Fibroblast of lung (primary cell): ENCODE data around the gene TLE2. TPM values are rescaled to one million over a fixed set of nuclear protein-coding genes. Genes with fewer than 3 reads are reported as not detected.

Experiments
- DNase-seq, 2 donors: peaks; one replicate each; pipeline versions ENCODE4 v3.0.0 to v3.0.0-alpha.2; 2010; ENCODE audit warnings: low read depth in 2 of 2
- H2AFZ ChIP-seq: 2 replicates; pipeline ENCODE4 v1.5.1; 2012; ENCODE audit warnings: low read length, control low read depth, inconsistent platforms
- H3K27ac ChIP-seq: 2 replicates; pipeline ENCODE4 v1.5.1; 2011; ENCODE audit warnings: low read length, control low read depth; ENCODE audit not compliant: insufficient read depth
- H3K27me3 ChIP-seq: 2 replicates; pipeline ENCODE4 v1.5.1; 2011; ENCODE audit warnings: mild to moderate bottlenecking, low read length; ENCODE audit not compliant: control insufficient read depth, insufficient read depth
- H3K36me3 ChIP-seq: 2 replicates; pipeline ENCODE4 v1.5.1; 2011; ENCODE audit warnings: low read length; ENCODE audit not compliant: control insufficient read depth, insufficient read depth
- H3K4me1 ChIP-seq: 2 replicates; pipeline ENCODE4 v1.5.1; 2011; ENCODE audit warnings: low read length; ENCODE audit not compliant: control insufficient read depth, insufficient read depth; ENCODE audit errors: extremely low read depth
- H3K4me2 ChIP-seq: 2 replicates; pipeline ENCODE4 v1.5.1; 2011; ENCODE audit warnings: low read length, control low read depth; ENCODE audit not compliant: insufficient read depth; ENCODE audit errors: extremely low read depth
- H3K4me3 ChIP-seq, 4 experiments: fragments of 200-600 bp in 1 of 4; sonication (generic) in 1 of 4; replicated peaks in 1 of 4; 2 replicates each; pipeline ENCODE4 v1.5.1; 2011 to 2016; ENCODE audit warnings: low read length in 4 of 4, low read depth in 3 of 4, mild to moderate bottlenecking in 3 of 4, control low read depth in 2 of 4, inconsistent platforms in 1 of 4, mixed read lengths in 1 of 4; ENCODE audit not compliant: insufficient read depth in 1 of 4; ENCODE audit errors: control extremely low read depth in 1 of 4
- H3K79me2 ChIP-seq: 2 replicates; pipeline ENCODE4 v1.5.1; 2012; ENCODE audit warnings: mild to moderate bottlenecking, low read length, inconsistent platforms; ENCODE audit not compliant: control insufficient read depth, insufficient read depth
- H3K9ac ChIP-seq: 2 replicates; pipeline ENCODE4 v1.5.1; 2011; ENCODE audit warnings: mild to moderate bottlenecking, low read length, control low read depth; ENCODE audit not compliant: insufficient read depth
- H3K9me3 ChIP-seq: 2 replicates; pipeline ENCODE4 v1.5.1; 2012; ENCODE audit warnings: low read depth, low read length; ENCODE audit not compliant: control insufficient read depth, insufficient read depth
- H4K20me1 ChIP-seq: 2 replicates; pipeline ENCODE4 v1.5.1; 2011; ENCODE audit warnings: low read length; ENCODE audit not compliant: control insufficient read depth, insufficient read depth; ENCODE audit errors: extremely low read depth
- EZH2 ChIP-seq: IDR thresholded peaks from 2 replicates; pipeline ENCODE4 v1.5.1; 2012; ENCODE audit warnings: low read length, control low read depth, mild to moderate bottlenecking; ENCODE audit errors: missing control alignments
- polyA plus RNA-seq, 2 donors: library from polyadenylated mRNA; depleted of rRNA in 1 of 2; stranded (reverse) in 1 of 2; unstranded in 1 of 2; fragments of >200 nt; gene quantifications; 2 replicates each; pipeline ENCODE4 v1.2.1, GENCODE V29; 2011 to 2012; ENCODE audit warnings: missing spikeins in 1 of 2
- total RNA-seq: library from RNA; depleted of rRNA; stranded (reverse); fragments of >200 nt; gene quantifications from 2 replicates; pipeline ENCODE4 v1.2.1, GENCODE V29; 2014
- TF ChIP-seq, protein P1 (sequence below), 2 donors: IDR thresholded peaks in 1 of 2; conservative IDR thresholded peaks in 1 of 2; 1 replicate in 1 of 2; 2 replicates in 1 of 2; pipeline ENCODE4 v1.5.1; 2011 to 2012; ENCODE audit warnings: low read length in 2 of 2, control low read depth in 1 of 2, inconsistent platforms in 1 of 2, low read depth in 1 of 2, mild to moderate bottlenecking in 1 of 2

The TLE2 gene
- total and polyA plus RNA-seq, 2 donors (not counting 1 experiment from before 2014, with no cell fraction given), result 1.8 to 3.8 TPM

DNA sequence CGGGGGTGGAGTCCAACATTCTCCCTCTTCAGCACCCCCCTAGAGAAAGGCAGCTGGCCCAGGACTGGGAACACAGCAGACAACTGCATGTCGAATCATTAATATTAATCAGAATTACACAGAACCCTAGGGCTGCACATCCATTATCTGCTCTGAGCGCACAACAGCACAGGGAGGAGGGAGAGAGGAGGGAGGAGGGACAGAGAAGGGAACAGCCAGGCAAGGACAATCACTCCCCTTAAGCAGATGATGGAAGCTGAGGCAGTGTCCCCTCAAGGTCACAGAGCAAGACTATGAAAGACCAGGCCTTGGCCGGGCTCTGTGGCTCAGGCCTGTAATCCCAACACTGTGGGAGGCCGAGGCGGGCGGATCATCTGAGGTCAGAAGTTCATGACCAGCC, 26.0 kb downstream of the TLE2 start:
- TF ChIP-seq, protein P1, sequence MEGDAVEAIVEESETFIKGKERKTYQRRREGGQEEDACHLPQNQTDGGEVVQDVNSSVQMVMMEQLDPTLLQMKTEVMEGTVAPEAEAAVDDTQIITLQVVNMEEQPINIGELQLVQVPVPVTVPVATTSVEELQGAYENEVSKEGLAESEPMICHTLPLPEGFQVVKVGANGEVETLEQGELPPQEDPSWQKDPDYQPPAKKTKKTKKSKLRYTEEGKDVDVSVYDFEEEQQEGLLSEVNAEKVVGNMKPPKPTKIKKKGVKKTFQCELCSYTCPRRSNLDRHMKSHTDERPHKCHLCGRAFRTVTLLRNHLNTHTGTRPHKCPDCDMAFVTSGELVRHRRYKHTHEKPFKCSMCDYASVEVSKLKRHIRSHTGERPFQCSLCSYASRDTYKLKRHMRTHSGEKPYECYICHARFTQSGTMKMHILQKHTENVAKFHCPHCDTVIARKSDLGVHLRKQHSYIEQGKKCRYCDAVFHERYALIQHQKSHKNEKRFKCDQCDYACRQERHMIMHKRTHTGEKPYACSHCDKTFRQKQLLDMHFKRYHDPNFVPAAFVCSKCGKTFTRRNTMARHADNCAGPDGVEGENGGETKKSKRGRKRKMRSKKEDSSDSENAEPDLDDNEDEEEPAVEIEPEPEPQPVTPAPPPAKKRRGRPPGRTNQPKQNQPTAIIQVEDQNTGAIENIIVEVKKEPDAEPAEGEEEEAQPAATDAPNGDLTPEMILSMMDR (conservative IDR thresholded peaks at IDR 0.05 in 1 of 2, IDR thresholded peaks at IDR 0.05 in 1 of 2; ENCODE audit: low read depth in 1 of 2, low read length in 2 of 2), result no peak
- TF ChIP-seq EZH2, result no peak
- Histone ChIP-seq H3K4me2 (no peak overlapping the region), H3K4me1 (no peaks in the 10 kb centered on the region), H3K79me2 (no peaks in the 10 kb centered on the region), H3K9ac (no peak overlapping the region), H4K20me1 (no peaks in the 10 kb centered on the region), H3K27me3 (no peaks in the 10 kb centered on the region), H3K4me3 (no peak overlapping the region), H2AFZ (no peak overlapping the region), H3K9me3 (no peaks in the 10 kb centered on the region), H3K36me3 (no peaks in the 10 kb centered on the region), H3K27ac (no peak overlapping the region)
- no peak for DNase-seq

DNA sequence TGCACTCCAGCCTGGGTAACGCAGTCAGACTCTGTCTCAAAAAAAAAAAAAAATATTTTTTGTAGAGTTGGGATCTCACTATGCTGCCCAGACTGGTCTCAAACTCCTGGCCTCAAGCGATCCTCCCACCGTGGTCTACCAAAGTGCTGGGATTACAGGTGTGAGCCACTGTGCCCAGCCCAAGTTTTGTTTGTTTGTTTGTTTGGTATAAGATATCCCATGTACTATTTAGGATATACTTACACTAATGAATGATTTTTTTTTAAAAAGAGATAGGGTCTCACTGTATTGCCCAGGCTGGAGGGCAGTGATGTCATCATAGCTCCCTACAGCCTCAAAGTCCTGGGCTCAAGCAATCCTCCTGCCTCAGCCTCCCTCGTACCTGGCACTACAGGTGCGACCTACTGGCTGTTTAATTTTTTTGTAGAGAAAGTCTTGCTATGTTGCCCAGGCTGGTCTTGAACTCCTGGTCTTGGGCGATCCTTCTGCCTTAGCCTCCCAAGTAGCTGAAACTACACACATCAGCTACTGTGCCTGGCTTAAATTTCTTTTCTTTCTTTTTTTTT, 27.8 kb downstream of the TLE2 start:
- no peak overlapping the region for H3K4me2 ChIP-seq
- H3K27ac ChIP-seq, result no peak overlapping the region
- H3K27me3 ChIP-seq, result no peaks in the 10 kb centered on the region
- H3K9me3 ChIP-seq, result no peaks in the 10 kb centered on the region
- no peaks in the 10 kb centered on the region for H3K4me1 ChIP-seq
- no peak overlapping the region for H3K9ac ChIP-seq
- no peak for DNase-seq
- H2AFZ ChIP-seq, result no peak overlapping the region
- no peak overlapping the region for H3K4me3 ChIP-seq
- no peaks in the 10 kb centered on the region for H3K79me2 ChIP-seq
- no peaks in the 10 kb centered on the region for H3K36me3 ChIP-seq
- TF ChIP-seq EZH2, result no peak
- TF ChIP-seq, protein P1 (conservative IDR thresholded peaks at IDR 0.05 in 1 of 2, IDR thresholded peaks at IDR 0.05 in 1 of 2; ENCODE audit: low read depth in 1 of 2, low read length in 2 of 2), result no peak
- no peaks in the 10 kb centered on the region for H4K20me1 ChIP-seq

DNA sequence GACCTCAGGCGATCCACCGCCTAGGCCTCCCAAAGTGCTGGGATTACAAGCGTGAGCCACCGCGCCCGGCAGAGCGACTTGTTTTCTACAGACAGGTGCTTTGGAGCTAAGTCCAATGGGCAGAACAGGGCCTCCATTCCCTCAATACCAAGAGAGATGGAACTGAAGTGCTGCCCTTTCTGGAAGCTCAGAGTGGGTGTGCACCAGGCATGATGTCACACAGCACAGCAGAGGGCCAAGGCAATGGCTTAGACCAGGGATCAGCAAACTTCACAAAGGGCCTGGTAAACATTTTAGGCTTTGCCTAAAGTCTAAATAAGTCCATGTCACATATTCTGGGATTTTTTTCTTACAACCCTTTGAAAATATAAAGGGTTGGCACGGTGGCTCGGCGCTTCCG, 30.4 kb downstream of the TLE2 start:
- no peak for DNase-seq

More for the DNA sequence above, 30.4 kb downstream of the TLE2 start:
- Histone ChIP-seq H4K20me1 (no peaks in the 10 kb centered on the region), H3K4me1 (no peaks in the 10 kb centered on the region), H3K27me3 (no peaks in the 10 kb centered on the region), H3K9me3 (no peaks in the 10 kb centered on the region), H3K4me2 (no peak overlapping the region), H2AFZ (no peak overlapping the region), H3K36me3 (no peaks in the 10 kb centered on the region), H3K27ac (no peak overlapping the region), H3K4me3 (no peak overlapping the region), H3K9ac (no peak overlapping the region), H3K79me2 (no peaks in the 10 kb centered on the region)
- TF ChIP-seq EZH2, result no peak
- TF ChIP-seq, protein P1 (conservative IDR thresholded peaks at IDR 0.05 in 1 of 2, IDR thresholded peaks at IDR 0.05 in 1 of 2; ENCODE audit: low read depth in 1 of 2, low read length in 2 of 2), result no peak
